ENCODE data around the gene GPR162. TPM values are rescaled to one million over a fixed set of nuclear protein-coding genes. Genes with fewer than 3 reads are reported as not detected.

The GPR162 gene
- total and polyA plus RNA-seq, 4 experiments from 2014 or later: 0.32 TPM; not detected in 3

GRCh38 chr12:6819106-6820030, 2.3 kb upstream of the GPR162 start:
- H3K27ac Mint-ChIP-seq: peak overlapping the region in 2 of 7 donors; percentile 5 to 29
- Histone ChIP-seq H3K4me1 (ENCODE audit: insufficient read depth, low read length) (peaks cover 13% of the 10 kb centered on the region), H3K9me3 (ENCODE audit: control insufficient read depth in 1 of 2, low read length in 2 of 2) (no peaks in the 10 kb centered on the region), H3K27ac (ENCODE audit: low read depth, low read length) (no peak overlapping the region), H3K4me3 (ENCODE audit: low read length in 2 of 2) (no peak overlapping the region), H3K27me3 (ENCODE audit: insufficient read depth, low read length) (no peaks in the 10 kb centered on the region), H3K36me3 (ENCODE audit: insufficient read depth, low read length) (peaks cover 56% of the 10 kb centered on the region)
- H3K36me3 Mint-ChIP-seq: peaks cover 40 to 50% of the 10 kb centered on the region in 2 donors
- DNase-seq: no peak
- no peaks in the 10 kb centered on the region for H3K9me3 Mint-ChIP-seq
- ChIA-PET CTCF (ENCODE audit: partially characterized antibody) (interaction anchor here (1.0 to 18.9 kb wide), 5 partner anchors 9 to 86 kb away, joined by 3 to 303 read pairs (median 5); partner anchors contain the start of genes CD4 and LAG3), POLR2A (ENCODE audit: partially characterized antibody) (no interaction called here)
- H3K4me3 Mint-ChIP-seq: no peak overlapping the region
- no peaks in the 10 kb centered on the region for H3K27me3 Mint-ChIP-seq
- peaks cover 13 to 27% (median 16%) of the 10 kb centered on the region in 4 donors for H3K4me1 Mint-ChIP-seq
- intact Hi-C loops (cut with micrococcal nuclease): loop anchor here (10.0 kb wide), 1 partner anchor 255 kb away; the partner anchor contains the start of gene NOP2

GRCh38 chr12:6820166-6820565, 1.5 kb upstream of the GPR162 start:
- H3K4me1 ChIP-seq (ENCODE audit: insufficient read depth, low read length): peaks cover 13% of the 10 kb centered on the region
- Mint-ChIP-seq H3K4me1 (peaks cover 13 to 33% (median 16%) of the 10 kb centered on the region in 4 donors), H3K36me3 (peaks cover 37 to 42% of the 10 kb centered on the region in 2 donors), H3K27me3 (peaks cover 0 to 6% of the 10 kb centered on the region in 2 donors), H3K27ac (peak overlapping the region in 1 of 7 donors; percentile 57), H3K9me3 (no peaks in the 10 kb centered on the region), H3K4me3 (no peak overlapping the region)
- no peak for DNase-seq
- CTCF ChIA-PET (ENCODE audit: partially characterized antibody): interaction anchor here (0.6 to 18.9 kb wide), 5 partner anchors 14 to 373 kb away, joined by 3 to 303 read pairs (median 56); partner anchors contain the start of genes CD4, LAG3 and MLF2
- peaks cover 48% of the 10 kb centered on the region for H3K36me3 ChIP-seq (ENCODE audit: insufficient read depth, low read length)
- no peak overlapping the region for H3K27ac ChIP-seq (ENCODE audit: low read depth, low read length)
- H3K9me3 ChIP-seq (ENCODE audit: control insufficient read depth in 1 of 2, low read length in 2 of 2): no peaks in the 10 kb centered on the region
- POLR2A ChIA-PET (ENCODE audit: partially characterized antibody): interaction anchor here (0.7 to 3.1 kb wide), 4 partner anchors 10 to 96 kb away, joined by 4 to 17 read pairs (median 4); partner anchors contain the start of gene COPS7A
- intact Hi-C loops (cut with micrococcal nuclease): loop anchor here (10.0 kb wide), 1 partner anchor 255 kb away; the partner anchor contains the start of gene NOP2
- no peaks in the 10 kb centered on the region for H3K27me3 ChIP-seq (ENCODE audit: insufficient read depth, low read length)
- H3K4me3 ChIP-seq (ENCODE audit: low read length in 2 of 2): no peak overlapping the region

- no peak for DNase-seq
- intact Hi-C loops (cut with micrococcal nuclease): loop anchor here (10.0 kb wide), 1 partner anchor 258 kb away; the partner anchor contains the start of gene NOP2
- CTCF ChIA-PET (ENCODE audit: partially characterized antibody): interaction anchor here (1.7 to 18.9 kb wide), 5 partner anchors 11 to 67 kb away, joined by 9 to 303 read pairs (median 56); partner anchors contain the start of genes CD4, LAG3, MLF2 and PTMS
- Mint-ChIP-seq H3K4me3 (peak overlapping the region in 3 of 8 donors; percentile 17 to 64 (median 29)), H3K4me1 (peaks cover 19 to 47% (median 24%) of the 10 kb centered on the region in 4 donors), H3K36me3 (peaks cover 19 to 24% of the 10 kb centered on the region in 2 donors), H3K27ac (peak overlapping the region in 1 of 7 donors; percentile 17), H3K27me3 (peaks cover 5 to 18% of the 10 kb centered on the region in 2 donors), H3K9me3 (no peaks in the 10 kb centered on the region)
- POLR2A ChIA-PET (ENCODE audit: partially characterized antibody): interaction anchor here (1.3 to 6.5 kb wide), 6 partner anchors 12 to 99 kb away, joined by 4 to 48 read pairs (median 12); partner anchors contain the start of genes CD4, COPS7A and MLF2
- Histone ChIP-seq H3K9me3 (ENCODE audit: control insufficient read depth in 1 of 2, low read length in 2 of 2) (no peaks in the 10 kb centered on the region), H3K27ac (ENCODE audit: low read depth, low read length) (no peak overlapping the region), H3K4me1 (ENCODE audit: insufficient read depth, low read length) (peaks cover 27% of the 10 kb centered on the region), H3K36me3 (ENCODE audit: insufficient read depth, low read length) (peaks cover 26% of the 10 kb centered on the region), H3K4me3 (ENCODE audit: low read length in 2 of 2) (no peak overlapping the region), H3K27me3 (ENCODE audit: insufficient read depth, low read length) (peaks cover 3% of the 10 kb centered on the region)
Observed at GRCh38 chr12:6822426-6823135, 960 bp downstream of the GPR162 start.

- Mint-ChIP-seq H3K27ac (peak overlapping the region in 1 of 7 donors; percentile 17), H3K9me3 (no peaks in the 10 kb centered on the region), H3K27me3 (peaks cover 6 to 20% of the 10 kb centered on the region in 2 donors), H3K36me3 (peaks cover 11 to 17% of the 10 kb centered on the region in 2 donors), H3K4me3 (no peak overlapping the region), H3K4me1 (peaks cover 18 to 53% (median 27%) of the 10 kb centered on the region in 4 donors)
- ChIA-PET POLR2A (ENCODE audit: partially characterized antibody) (interaction anchor here (0.6 to 6.5 kb wide), 7 partner anchors 11 to 100 kb away, joined by 3 to 48 read pairs (median 7); partner anchors contain the start of genes COPS7A and MLF2), CTCF (ENCODE audit: partially characterized antibody) (interaction anchor here (1.5 to 18.9 kb wide), 7 partner anchors 11 to 155 kb away, joined by 3 to 303 read pairs (median 21); partner anchors contain the start of genes CD4, LAG3, MLF2 and PTMS)
- no peak for DNase-seq
- no peaks in the 10 kb centered on the region for H3K9me3 ChIP-seq (ENCODE audit: control insufficient read depth in 1 of 2, low read length in 2 of 2)
- H3K27ac ChIP-seq (ENCODE audit: low read depth, low read length): no peak overlapping the region
- H3K4me1 ChIP-seq (ENCODE audit: insufficient read depth, low read length): peaks cover 32% of the 10 kb centered on the region
- peaks cover 17% of the 10 kb centered on the region for H3K36me3 ChIP-seq (ENCODE audit: insufficient read depth, low read length)
- H3K4me3 ChIP-seq (ENCODE audit: low read length in 2 of 2): no peak overlapping the region
- intact Hi-C loops (cut with micrococcal nuclease): loop anchor here (2.0 to 10.0 kb wide), 3 partner anchors 31 to 259 kb away; partner anchors contain the start of genes ING4 and NOP2
- H3K27me3 ChIP-seq (ENCODE audit: insufficient read depth, low read length): peaks cover 3% of the 10 kb centered on the region
Observed at GRCh38 chr12:6823182-6824084, 1.8 kb downstream of the GPR162 start.

GRCh38 chr12:6824085-6824775, 2.6 kb downstream of the GPR162 start:
- H3K4me3 Mint-ChIP-seq: no peak overlapping the region
- ChIA-PET POLR2A (ENCODE audit: partially characterized antibody) (interaction anchor here (0.6 to 6.5 kb wide), 7 partner anchors 10 to 100 kb away, joined by 3 to 48 read pairs (median 5); partner anchors contain the start of genes COPS7A and MLF2), CTCF (ENCODE audit: partially characterized antibody) (interaction anchor here (1.0 to 18.9 kb wide), 14 partner anchors 10 to 260 kb away, joined by 3 to 303 read pairs (median 6); partner anchors contain the start of genes CD4, GNB3, LAG3 and MLF2)
- peaks cover 6 to 24% of the 10 kb centered on the region in 2 donors for H3K27me3 Mint-ChIP-seq
- Histone ChIP-seq H3K9me3 (ENCODE audit: control insufficient read depth in 1 of 2, low read length in 2 of 2) (no peaks in the 10 kb centered on the region), H3K27ac (ENCODE audit: low read depth, low read length) (no peak overlapping the region), H3K36me3 (ENCODE audit: insufficient read depth, low read length) (peaks cover 11% of the 10 kb centered on the region), H3K27me3 (ENCODE audit: insufficient read depth, low read length) (peaks cover 3% of the 10 kb centered on the region), H3K4me1 (ENCODE audit: insufficient read depth, low read length) (peaks cover 34% of the 10 kb centered on the region), H3K4me3 (ENCODE audit: low read length in 2 of 2) (no peak overlapping the region)
- peaks cover 18 to 59% (median 29%) of the 10 kb centered on the region in 4 donors for H3K4me1 Mint-ChIP-seq
- H3K27ac Mint-ChIP-seq: no peak overlapping the region
- intact Hi-C loops (cut with micrococcal nuclease): loop anchor here (2.0 to 10.0 kb wide), 3 partner anchors 31 to 259 kb away; partner anchors contain the start of genes ING4 and NOP2
- no peak for DNase-seq
- peaks cover 7 to 11% of the 10 kb centered on the region in 2 donors for H3K36me3 Mint-ChIP-seq
- no peaks in the 10 kb centered on the region for H3K9me3 Mint-ChIP-seq

Data from CD4-positive, alpha-beta memory T cell (primary cell).